Spleen (tissue), 7 donors: ENCODE measurements around the gene TTLL1.

Experiments used
- CTCF ChIP-seq, 11 experiments: fragments of 200-600 bp in 7 of 11; fragments of 450-650 bp in 4 of 11; sonication (generic) in 4 of 11; IDR thresholded peaks in 8 of 11; conservative IDR thresholded peaks in 3 of 11; 1 replicate in 7 of 11; 2 replicates in 4 of 11; pipeline versions ENCODE4 v1.4.0 to v1.8.0; 2016 to 2021; ENCODE audit warnings: antibody characterized with exemption in 11 of 11, inconsistent platforms in 4 of 11, mild to moderate bottlenecking in 1 of 11
- POLR2A ChIP-seq, 3 donors: fragments of 450-650 bp; IDR thresholded peaks; one replicate each; pipeline ENCODE4 v1.5.1; 2017; ENCODE audit warnings: antibody characterized with exemption in 3 of 3, mild to moderate bottlenecking in 1 of 3
- donor health status: DM: no; HTN: no; CAD: no; lungs with moderate emphysema.
- donor health status: DM: no; HTN: no; CAD: no.
- donor health status: DM: no; HTN: no; CAD: no.

- TF ChIP-seq CTCF (IDR thresholded peaks at IDR 0.05 in 8 of 11, conservative IDR thresholded peaks at IDR 0.05 in 3 of 11) = no peak
- TF ChIP-seq POLR2A (IDR thresholded peaks at IDR 0.05) = no peak
Measured at GRCh38 chr22:43044290-43044712, 44.9 kb downstream of the TTLL1 start.
